G401.6 (cell line): Measurements from ENCODE around the gene PDZK1IP1.
"Not testable (repeated sequence)": the region's sequence is repeated elsewhere in the genome, so short reads cannot be mapped to it uniquely, and the experiment has no call there.

Experiments
- FAIRE-seq: peaks from 2 replicates; lab custom pipeline; 2012; peaks lifted over from hg19 to GRCh38; lab: Jason Lieb, UNC

The PDZK1IP1 gene

DNA sequence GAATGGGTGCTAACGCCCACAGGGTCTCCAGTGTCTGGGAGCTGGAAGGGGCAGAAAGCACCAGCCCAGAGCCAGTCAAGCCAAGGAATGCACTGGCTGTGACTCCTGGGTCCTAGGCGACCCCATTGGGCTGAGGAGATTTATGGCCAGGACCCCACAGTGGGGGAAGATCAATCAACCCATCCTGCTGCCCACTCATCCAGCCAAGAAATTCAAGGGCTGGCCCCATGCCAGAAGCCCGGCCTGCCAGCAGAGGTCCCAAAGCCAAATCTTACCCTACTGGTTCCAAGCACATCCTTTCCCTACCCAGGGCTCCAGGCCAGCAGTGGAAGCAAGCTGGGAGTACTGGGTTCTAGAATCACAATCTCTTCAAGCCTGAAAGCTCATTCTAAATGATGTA, 6.8 kb upstream of the PDZK1IP1 start:
- no peak for FAIRE-seq

DNA sequence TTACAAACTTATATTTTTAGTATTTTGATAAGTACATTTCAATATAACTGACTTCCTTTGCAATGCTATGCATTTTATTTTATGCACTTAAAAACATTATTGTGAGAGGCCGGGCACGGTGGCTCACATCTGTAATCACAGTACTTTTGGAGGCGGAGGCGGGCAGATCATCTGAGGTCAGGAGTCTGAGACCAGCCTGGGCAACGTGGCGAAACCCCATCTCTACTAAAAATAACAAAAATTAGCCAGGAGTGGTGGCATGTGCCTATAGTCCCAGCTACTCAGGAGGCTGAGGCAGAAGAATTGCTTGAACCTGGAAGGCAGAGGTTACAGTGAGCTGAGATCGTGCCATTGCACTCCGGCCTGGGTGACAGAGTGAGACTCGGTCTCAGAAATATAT, 6.1 kb upstream of the PDZK1IP1 start:
- FAIRE-seq: not testable (repeated sequence)

DNA sequence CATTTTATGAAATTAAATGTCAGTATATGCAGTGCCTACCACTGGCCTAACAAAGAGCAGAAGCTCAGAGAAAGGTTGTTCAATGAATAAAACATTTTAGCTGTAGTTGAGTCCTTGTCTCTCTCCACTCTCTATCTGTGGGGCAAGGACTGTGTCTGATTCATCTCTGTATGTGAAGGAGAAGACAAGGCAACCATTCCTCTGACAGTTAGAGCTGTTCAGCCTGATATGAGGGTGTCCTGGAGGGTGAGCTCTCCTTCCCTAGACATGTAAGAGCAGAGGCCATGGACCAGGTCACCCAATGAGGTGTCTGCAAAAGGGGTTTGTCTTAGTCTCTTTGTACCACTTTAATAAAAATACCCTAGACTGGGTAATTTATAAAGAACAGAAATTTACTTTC, 4.5 kb upstream of the PDZK1IP1 start:
- no peak for FAIRE-seq

DNA sequence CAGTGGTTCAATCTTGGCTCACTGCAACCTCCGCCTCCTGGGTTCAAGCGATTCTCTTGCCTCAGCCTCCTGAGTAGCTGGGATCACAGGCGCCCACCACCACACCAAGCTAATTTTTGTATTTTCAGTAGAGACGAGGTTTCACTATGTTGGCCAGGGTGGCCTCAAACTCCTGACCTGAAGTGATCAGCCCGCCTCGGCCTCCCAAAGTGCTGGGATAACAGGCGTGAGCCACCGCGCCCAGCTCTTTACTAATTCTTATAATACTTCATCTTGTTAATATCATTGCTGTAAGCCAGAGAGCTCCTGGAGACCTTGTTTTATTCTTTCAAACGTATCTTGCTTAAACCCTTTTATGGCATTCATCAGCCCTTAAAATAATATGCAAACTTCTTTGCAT, 3.7 kb upstream of the PDZK1IP1 start:
- FAIRE-seq: not testable (repeated sequence)

DNA sequence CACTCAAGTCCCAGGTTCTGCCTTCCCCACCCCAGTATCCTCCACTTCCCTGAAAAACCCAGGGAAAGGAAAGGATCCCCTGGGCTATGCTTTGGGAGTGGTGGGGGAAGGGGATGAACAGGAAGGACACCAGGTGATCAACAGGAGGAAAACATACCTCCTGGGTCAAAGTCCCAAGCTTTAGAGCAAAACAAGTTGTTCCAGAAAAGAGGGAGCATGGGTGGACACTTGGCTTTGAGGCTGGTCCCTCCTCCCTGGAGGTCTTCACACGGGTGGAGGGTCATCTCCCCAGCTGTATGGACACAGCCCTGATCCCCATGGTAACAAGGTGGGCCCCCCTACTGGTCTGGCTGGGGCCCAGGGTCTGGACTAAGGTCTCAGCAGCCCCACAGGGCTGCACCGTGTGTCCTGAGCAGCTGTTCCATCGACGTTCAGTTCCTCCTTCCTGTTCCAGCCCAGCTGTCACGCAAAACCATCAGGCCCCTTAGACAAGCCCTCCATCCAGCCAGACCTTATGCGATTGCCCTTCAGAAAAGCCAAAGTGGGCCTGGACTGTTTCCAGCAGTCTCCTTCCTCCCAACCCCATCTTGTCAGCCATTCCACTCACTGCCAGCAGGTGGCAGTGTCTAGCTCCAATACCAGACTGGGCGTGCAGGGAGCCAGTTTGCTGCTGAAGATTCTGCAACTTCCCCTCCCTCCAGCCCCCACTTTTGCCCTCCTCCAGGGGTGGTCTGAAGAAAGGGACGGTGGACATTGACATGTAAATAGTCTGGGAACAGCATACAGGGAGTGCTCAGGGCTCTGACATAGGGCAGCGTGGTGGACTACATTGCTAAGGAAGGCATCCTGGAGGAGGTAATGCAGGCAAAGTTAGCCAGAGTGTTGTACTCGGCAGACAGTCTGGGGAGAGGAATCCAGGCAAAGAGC, 2.9 kb upstream of the PDZK1IP1 start:
- FAIRE-seq: peak; percentile 34

DNA sequence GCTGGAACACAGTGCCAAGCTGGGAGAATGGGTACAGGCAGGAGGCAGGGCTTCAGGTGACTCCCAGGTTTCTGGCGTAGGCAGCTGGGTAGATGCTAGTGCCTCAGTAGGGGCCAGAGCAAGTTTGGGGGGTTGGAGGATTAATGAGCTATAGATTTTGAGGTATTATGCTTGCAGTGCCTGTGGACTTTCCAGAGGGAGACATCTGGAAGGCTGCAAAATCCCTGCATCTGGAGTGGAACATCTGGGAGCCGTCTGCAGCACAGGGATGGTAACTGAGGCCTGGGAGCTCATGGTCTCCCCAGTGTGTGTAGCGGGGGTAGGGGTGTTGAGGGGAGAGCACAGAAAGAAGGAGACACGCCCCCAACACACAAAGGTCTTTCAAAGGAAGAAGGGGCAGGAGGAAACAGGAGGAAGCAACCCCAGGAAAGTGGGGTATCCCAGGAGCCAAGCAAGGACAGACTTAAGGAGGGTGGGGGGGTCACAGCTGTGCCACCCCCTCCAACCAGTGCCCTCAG, 2.2 kb upstream of the PDZK1IP1 start:
- FAIRE-seq: no peak

DNA sequence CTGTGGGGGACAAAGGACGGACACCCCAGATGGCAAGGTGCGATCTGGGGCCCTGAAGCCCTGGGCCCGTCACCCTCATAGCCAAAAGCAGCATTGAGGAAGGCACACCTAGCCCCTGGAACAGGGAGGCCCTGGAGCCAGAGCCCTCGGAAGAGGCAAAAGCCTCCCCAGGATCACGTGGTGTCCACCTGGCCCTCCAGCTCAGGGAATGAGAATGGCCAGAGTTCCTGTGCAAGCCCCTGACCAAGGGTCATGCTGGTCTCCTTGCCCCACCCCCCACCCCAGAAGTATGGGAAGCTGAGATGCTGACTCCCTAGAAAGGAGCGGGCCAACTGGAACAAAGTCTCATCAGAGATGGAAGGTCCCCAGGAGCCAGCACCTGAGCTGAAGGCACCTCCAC, 1.0 kb upstream of the PDZK1IP1 start:
- no peak for FAIRE-seq

DNA sequence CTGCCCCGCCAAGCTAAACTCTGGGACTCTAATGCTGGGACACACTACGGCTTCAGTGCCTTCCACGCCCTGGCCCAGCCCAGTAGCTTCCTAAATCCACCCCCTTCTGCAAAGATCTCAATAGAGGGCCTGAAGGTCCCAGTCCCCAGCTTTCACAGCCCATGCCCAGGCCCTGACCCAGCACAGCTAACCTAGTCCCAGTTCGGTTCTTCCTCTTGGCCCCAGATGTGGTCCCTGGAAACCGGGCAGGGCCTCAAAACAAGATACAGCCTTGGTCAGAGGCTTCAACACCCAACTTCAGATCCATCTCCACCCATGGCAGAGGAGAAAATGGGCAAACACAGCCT, 646 bp upstream of the PDZK1IP1 start:
- no peak for FAIRE-seq

DNA sequence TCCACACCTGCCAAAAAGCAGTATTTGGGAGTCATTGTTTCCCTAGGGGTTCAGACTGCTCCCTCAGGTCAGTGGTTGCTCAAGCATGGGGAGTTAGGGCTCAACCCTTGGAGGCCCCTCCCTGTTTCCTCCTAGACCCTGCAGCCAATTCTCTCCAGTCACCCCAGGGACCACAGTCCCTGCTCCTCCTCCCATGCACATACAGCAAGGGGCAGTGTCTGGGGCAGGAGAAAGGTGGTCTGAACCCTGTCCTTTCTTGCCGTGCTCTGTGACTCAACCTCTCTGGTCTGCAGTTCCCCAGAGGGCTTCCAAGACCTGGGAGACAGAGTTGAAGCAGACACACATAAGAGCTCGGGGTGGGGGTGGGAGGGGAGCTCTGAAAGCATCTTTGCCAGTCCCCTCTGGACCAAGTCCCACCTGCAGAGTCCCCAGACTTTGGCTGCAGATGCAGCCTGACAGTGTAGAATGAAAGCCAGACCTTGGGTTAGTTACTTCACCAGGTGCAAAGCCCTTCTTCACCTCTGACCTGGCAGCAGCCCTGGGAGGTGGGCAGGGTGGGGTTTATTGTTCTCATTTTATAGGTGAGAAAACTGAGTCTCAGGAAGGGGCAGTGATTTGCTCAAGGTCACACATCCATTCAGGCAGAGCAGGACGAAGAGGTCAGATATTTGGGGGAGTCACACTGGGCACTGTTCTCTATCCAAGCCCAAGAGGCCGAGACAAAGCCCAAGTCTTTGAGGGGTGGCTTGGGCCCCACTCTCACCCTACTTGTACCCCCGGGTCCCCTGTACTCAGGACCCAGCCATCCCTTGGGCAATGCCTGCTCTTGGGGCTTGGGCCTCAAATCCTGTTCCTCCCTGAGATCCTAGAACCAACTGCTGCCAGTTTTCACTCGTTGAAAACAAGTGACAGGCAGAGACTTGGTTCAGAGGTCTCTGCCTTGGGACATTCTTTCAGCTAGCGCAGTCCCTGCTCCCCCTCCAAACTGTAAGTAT, 748 bp downstream of the PDZK1IP1 start:
- FAIRE-seq: no peak

DNA sequence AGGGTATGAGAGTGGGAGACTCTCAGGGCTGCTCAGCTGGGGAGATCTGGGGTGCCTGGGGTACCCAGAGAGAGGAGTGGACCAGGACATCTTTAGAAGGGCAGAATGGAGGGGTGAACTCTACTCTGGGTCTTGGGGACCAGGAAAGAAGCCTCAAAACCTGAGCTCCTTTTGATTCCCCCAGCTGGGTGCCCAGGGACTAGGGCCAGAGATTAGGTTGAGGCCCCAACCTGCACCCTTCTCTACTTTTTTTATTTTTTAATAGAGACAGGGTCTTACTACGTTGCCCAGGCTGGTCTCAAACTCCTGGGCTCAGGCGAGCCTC, 1.9 kb downstream of the PDZK1IP1 start:
- FAIRE-seq: no peak

DNA sequence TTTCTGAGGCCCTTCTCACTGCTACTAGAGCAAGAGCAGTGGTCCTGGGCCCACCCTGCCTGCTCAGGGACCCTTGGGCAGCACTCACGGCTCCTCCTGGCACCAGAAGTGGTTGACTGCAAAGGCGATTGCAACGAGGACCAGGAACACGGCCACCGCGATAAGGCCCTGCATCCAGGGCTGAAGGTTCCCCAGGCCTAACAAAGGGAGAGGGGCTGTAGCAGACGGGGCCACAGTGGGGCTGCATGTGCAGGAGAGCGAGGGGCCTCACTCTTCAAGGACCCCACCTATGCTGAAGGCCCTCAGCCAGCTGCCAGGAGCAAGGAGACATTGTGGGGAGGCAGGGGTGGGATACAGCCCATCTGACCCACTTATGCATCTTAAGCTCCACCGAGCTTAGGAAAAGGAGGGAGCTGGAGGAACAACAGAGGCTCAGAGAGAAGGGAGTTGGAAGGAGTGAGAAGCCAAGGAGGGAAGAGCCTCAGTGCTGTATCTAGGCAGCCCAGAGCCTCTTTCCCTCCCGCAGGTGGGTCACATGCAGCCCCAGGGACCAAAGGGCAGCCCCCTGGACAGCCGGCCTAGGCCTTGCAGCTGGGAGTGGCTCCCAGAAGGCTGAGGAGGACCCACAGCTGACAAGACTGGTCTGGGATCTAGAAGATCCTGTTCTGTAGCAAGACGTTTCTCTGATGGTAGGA, 2.5 kb downstream of the PDZK1IP1 start:
- no peak for FAIRE-seq

DNA sequence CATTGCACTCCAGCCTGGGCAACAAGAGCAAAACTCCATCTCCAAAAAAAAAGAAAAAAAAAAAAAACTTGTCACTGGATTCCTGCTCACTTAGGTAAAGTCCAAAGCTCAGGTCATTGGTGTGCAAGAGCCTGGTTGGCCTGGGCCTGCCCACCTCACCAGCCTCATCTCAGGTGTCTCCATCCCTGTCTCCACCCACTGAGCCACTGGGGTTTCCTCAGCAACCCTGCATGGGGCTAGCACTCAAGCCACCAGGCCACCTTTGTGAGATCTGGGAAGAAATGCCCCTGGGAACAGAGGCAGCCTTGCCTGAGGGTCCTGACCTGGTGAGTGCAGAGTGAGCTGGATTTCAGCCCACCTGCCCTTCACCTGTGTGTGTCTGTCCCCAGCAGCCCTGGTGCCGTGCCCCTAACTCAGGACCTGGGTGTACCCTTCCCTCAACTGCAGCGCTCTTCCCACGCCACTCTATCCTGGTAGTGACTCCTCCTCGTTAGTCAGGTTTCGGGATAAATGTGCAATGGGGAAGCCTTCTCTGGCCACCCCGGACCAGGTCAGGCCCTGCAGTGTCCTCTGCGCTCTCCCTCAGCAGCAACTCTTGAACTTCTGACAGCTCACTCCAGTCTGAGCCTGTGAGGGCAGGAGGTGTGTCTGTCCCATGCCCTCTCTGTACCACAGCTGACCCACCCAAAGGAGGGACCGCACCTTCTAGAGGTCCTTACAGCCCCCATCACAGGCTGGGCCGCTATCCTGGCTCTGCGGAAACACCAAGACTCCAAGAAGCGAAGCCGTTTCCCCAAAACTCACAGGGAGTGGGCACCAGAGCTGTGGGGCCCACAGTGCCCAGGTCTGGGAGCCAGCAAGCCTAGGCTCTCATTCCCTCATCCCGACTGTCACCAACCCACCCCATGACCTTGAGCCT, 3.3 kb downstream of the PDZK1IP1 start:
- no peak for FAIRE-seq

DNA sequence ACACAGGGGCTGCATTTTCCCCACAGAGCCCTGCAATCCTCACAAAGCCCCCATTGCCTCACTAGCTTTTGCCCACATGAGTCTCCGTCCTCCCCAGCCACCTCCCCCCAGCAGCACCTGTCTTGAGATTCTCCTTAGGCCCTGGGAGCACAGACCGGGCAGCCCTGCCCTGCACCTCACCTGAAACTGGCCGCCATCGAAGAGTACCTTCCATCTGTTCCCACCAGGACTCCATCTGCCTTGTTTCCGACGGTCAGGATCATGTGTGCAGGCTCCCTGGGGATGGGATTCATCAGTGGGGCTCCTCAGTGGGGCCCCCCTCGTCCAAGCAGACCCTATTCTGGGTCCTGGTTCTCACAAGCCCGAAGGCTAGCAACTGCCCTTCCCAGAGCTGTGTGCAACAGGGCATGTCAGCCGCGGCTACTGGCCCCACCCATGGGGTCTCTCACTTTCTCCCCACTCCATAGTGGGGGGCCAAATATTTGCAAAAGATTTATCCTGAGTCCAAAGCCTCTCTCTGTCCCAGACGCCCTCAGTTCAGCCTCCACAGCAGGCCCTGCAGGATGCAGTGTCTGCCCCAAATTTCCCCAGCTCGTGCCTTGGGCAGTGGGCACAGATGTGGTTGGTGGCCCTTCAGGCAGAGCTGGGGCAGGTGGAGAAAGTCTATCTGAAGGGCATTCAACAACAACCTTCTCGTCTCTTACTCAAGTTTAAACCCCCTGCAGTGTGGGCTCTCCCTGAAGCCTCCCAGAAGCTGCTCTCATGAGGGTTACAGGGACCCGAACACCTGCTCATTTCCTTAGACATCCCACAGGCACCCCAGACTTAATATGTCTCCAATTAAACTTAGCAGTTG, 4.8 kb downstream of the PDZK1IP1 start:
- FAIRE-seq: no peak

DNA sequence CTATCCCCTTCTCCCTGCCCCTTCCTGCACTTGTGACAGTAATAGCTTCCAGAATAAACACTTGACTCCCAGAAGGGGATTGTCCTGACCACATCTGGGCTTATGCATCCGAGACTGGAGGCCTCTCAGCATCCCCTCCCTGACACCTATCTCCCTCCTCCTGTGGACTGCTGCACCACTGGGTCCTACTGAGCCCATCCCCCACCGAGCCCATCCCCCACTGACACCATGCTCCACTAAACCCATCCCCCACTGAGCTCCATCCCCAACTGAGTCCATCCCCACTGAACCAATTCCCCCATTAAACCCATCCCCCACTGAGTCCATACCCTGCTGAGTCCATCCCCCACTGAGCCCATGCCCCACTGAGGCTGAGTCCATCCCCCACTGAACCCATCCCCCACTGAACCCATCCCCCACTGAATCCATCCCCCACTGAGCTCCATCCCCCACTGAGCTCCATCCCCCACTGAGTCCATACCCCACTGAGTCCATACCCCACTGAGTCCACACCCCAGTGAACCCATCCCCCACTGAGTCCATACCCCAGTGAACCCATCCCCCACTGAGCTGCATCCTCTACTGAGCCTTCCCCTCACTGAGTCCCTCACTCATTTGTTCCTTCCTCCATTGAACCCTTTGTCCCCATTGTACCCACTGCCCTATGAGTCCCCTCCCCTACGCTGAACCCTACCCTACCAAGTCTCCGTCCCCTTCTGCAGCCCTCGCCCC, 5.6 kb downstream of the PDZK1IP1 start:
- no peak for FAIRE-seq

DNA sequence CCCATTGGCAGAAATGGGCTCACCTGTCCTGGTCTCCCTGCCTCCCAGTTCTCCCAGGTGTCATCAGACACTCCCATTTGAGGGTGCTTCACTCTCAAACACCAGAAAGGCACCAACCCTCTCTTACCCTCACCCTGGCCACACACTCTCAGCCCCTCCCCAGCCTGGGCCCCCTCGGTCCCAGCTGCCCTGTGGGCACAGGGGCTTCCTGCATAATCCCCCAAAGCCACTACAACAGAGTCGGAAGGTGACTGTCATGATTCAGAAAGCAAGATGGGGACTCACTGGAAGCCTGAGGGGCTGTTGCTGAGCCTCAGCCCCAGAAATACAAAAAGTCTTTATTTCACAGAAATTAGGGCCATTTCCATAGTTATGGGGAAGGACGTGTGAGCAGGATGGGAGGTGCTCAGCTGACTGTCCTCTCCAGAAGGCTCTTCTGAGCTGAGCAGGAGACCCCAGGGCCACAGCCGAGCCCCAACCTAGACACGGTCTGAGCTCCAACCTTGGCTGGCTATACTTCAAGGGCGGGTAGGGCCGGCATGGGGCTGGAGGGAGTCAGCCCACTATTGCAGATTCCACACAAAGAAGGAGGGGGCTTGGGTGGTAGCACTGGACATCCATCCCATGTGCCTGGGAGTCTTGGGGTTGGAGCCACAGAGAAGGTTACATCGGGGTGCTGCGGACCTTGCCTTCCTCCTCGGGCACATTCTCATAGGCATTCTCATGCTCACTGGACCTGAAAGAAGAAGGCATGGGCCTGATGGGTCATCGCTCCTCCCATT, 6.3 kb downstream of the PDZK1IP1 start:
- no peak for FAIRE-seq

DNA sequence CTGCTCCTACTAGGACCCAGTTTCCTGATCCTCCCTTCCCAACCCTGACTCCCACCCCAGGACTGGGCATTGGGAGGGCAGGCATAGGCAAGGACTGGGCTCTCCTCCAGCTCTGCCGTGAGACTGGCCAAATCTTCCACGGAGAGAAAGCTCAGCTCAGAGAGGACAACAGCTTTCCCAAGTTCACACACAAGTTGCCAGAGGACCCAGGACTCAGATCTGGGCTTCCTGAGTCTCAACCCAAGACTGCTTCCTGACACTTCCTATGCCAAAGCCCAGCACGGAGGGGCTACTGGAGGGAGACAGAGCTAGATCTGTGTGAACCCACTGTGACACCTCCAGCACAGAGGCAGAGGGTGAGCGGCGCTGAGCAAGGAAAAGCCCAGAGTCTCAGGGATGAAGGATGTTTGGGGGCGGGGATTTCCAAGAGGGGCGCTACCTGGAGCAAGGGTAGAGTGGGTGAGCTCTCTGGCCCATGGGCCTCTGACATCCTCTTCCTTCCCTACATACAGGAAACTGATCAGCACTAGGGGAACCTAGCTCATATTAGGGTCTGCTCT, 7.1 kb downstream of the PDZK1IP1 start:
- FAIRE-seq: no peak

DNA sequence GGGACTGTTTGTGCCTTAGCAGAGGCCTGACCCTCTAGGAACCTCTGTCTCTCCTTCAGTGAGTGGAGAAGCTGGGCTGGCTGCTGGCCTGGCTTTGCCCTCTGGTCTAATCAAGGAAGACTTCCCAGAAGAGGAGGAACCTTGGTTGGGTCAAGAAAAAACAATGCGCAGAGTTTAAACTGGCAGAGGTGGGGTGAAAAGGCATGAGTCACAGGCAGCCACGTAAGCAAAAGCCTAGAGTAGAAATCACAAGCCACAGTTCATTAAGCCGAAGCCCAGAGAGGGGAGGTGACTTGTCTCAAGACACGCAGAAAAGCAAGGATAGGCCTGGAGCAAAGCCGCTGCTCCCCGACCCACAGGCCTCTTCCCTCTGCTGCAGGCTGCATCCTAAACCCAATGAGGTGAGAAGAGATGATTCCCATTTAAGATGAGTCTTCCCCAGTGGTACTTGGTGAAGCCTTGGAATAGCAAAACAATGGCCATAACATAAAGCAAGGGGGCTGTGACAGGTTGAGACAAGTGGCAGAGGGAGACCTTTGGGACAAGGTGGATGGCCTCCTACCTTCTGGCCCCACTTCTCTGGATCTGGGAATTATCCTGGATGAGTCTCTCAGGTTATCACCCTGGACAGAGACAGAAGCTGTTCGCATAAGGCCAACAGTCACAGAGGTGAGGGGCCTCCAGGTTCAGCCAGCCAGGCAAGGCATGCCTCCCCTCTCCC, 7.7 kb downstream of the PDZK1IP1 start:
- FAIRE-seq: no peak
